Epidermal melanocyte (primary cell): Measurements from ENCODE around the gene AMY1B.
"Not testable (repeated sequence)": the region's sequence is repeated elsewhere in the genome, so short reads cannot be mapped to it uniquely, and the experiment has no call there.

ENCODE experiments used
- DNase-seq: peaks from one replicate; pipeline ENCODE4 v3.0.0; 2011; ENCODE audit warnings: low spot score; ENCODE audit not compliant: insufficient read length

Gene AMY1B

GRCh38 chr1:103696110-103696509 is at the start of gene AMY1B:
TSS of gene AMY1B (minus strand) at chr1:103696210. CDS start at chr1:103695639, 571 bp downstream.
- DNase-seq, result not testable (repeated sequence)

- DNase-seq, result not testable (repeated sequence)
These were observed 49.0 kb upstream of the AMY1B start for GRCh38 chr1:103745040-103745439.

- DNase-seq, result not testable (repeated sequence)
These were observed 48.4 kb upstream of the AMY1B start for GRCh38 chr1:103744449-103744848.

GRCh38 chr1:103738031-103738430 is 42.0 kb upstream of the AMY1B start:
- DNase-seq, result not testable (repeated sequence)

- DNase-seq, result not testable (repeated sequence)
These were observed 39.3 kb upstream of the AMY1B start for GRCh38 chr1:103735334-103735733.

- DNase-seq, result not testable (repeated sequence)
These were observed 25.5 kb upstream of the AMY1B start for GRCh38 chr1:103721473-103721872.

- not testable (repeated sequence) for DNase-seq
These were observed 21.4 kb upstream of the AMY1B start for GRCh38 chr1:103717404-103717803.

GRCh38 chr1:103710381-103710780 is 14.4 kb upstream of the AMY1B start:
- not testable (repeated sequence) for DNase-seq

- not testable (repeated sequence) for DNase-seq
These were observed 11.7 kb upstream of the AMY1B start for GRCh38 chr1:103707670-103708069.

GRCh38 chr1:103701256-103701655 is 5.2 kb upstream of the AMY1B start:
- DNase-seq, result not testable (repeated sequence)

- not testable (repeated sequence) for DNase-seq
These were observed 4.7 kb upstream of the AMY1B start for GRCh38 chr1:103700669-103701068.

- DNase-seq, result not testable (repeated sequence)
These were observed 1.4 kb upstream of the AMY1B start for GRCh38 chr1:103697430-103697829.

GRCh38 chr1:103676335-103676734 is 19.7 kb downstream of the AMY1B start:
- DNase-seq, result not testable (repeated sequence)

GRCh38 chr1:103655460-103655859 is 40.5 kb downstream of the AMY1B start, which contains the start of gene AMY1A:
TSS of gene AMY1A (plus strand) at chr1:103655760. CDS start at chr1:103656331, 571 bp downstream.
- DNase-seq, result not testable (repeated sequence)

GRCh38 chr1:103654133-103654532 is 41.9 kb downstream of the AMY1B start:
- DNase-seq, result not testable (repeated sequence)

- not testable (repeated sequence) for DNase-seq
These were observed 45.1 kb downstream of the AMY1B start for GRCh38 chr1:103650889-103651288.

GRCh38 chr1:103650305-103650704 is 45.7 kb downstream of the AMY1B start:
- not testable (repeated sequence) for DNase-seq

GRCh38 chr1:103643908-103644307 is 52.1 kb downstream of the AMY1B start:
- not testable (repeated sequence) for DNase-seq

- not testable (repeated sequence) for DNase-seq
These were observed 54.8 kb downstream of the AMY1B start for GRCh38 chr1:103641194-103641593.
